HepG2 (cell line): ENCODE data around the gene SLTM. TPM values are rescaled to one million over a fixed set of nuclear protein-coding genes. Genes with fewer than 3 reads are reported as not detected.

ENCODE experiments used
- ATAC-seq: fragments of 200-7000 bp; cut with Tn5 transposase; 3 replicates; pipeline ENCODE4 v1.9.1; 2020; ENCODE audit warnings: mild to moderate bottlenecking, moderate library complexity
- BruUV-seq: library from RNA; stranded (reverse); fragments of 400-500 nt; replicated peaks from 2 replicates; lab custom pipeline; 2021; lab: Mats Ljungman, UMichigan
- CTCF ChIA-PET: fragments of 300-600 bp; formaldehyde crosslinking; extraction: SDS; loops from one replicate; lab custom pipeline; 2021; ENCODE audit warnings: low total read pairs, inconsistent platforms, low intra/inter-chr PET ratio; lab: Yijun Ruan, JAX
- POLR2A ChIA-PET: fragments of 350-600 bp; sonication (Branson Sonifier 250); formaldehyde crosslinking; loops from one replicate; lab custom pipeline; 2020; ENCODE audit warnings: antibody characterized with exemption, inconsistent platforms; lab: Yijun Ruan, JAX
- DNase-seq: peaks from one replicate; pipeline ENCODE4 v3.0.0-alpha.2; 2015; ENCODE audit warnings: low spot score
- FAIRE-seq: peaks from 3 replicates; lab custom pipeline; 2011; peaks lifted over from hg19 to GRCh38; lab: Jason Lieb, UNC
- H2AFZ ChIP-seq: one replicate; pipeline ENCODE4 v1.6.1; 2011; ENCODE audit warnings: low read length, inconsistent platforms
- H3K27ac ChIP-seq: fragments of 300-600 bp; 3 replicates; pipeline ENCODE4 v1.8.0; 2011; ENCODE audit warnings: mixed run types, mild to moderate bottlenecking, mixed read lengths, low read length, inconsistent platforms; ENCODE audit not compliant: insufficient read depth; ENCODE audit errors: extremely low read length
- H3K27me3 ChIP-seq, 2 experiments: fragments of 200-600 bp in 1 of 2; 2 replicates in 1 of 2; 3 replicates in 1 of 2; pipeline versions ENCODE4 v1.6.0 to v1.8.0; 2011; ENCODE audit warnings: low read length in 2 of 2, mild to moderate bottlenecking in 2 of 2, moderate library complexity in 2 of 2, inconsistent platforms in 1 of 2; ENCODE audit not compliant: insufficient read depth in 2 of 2, control insufficient read depth in 1 of 2
- H3K36me3 ChIP-seq, 2 experiments: fragments of 200-600 bp in 1 of 2; replicated peaks in 1 of 2; 2 replicates in 1 of 2; 3 replicates in 1 of 2; pipeline versions ENCODE4 v1.5.1 to v1.8.0; 2011; ENCODE audit warnings: low read length in 2 of 2, inconsistent platforms in 1 of 2; ENCODE audit not compliant: insufficient read depth in 2 of 2, control insufficient read depth in 1 of 2
- H3K4me1 ChIP-seq: 2 replicates; pipeline ENCODE4 v1.5.1; 2012; ENCODE audit warnings: low read length, inconsistent platforms; ENCODE audit not compliant: insufficient read depth
- H3K4me2 ChIP-seq: 2 replicates; pipeline ENCODE4 v1.6.0; 2011; ENCODE audit warnings: low read depth, low read length, inconsistent platforms
- H3K4me3 ChIP-seq, 3 experiments: fragments of 200-600 bp in 1 of 3; sonication (generic), shearing (Covaris generic) in 1 of 3; replicated peaks in 1 of 3; 2 replicates each; pipeline ENCODE4 v1.5.1; 2011 to 2016; ENCODE audit warnings: low read length in 3 of 3, inconsistent platforms in 2 of 3, low read depth in 2 of 3, mild to moderate bottlenecking in 2 of 3, control low read depth in 1 of 3, mixed read lengths in 1 of 3; ENCODE audit not compliant: insufficient read depth in 1 of 3
- H3K79me2 ChIP-seq: one replicate; pipeline ENCODE4 v1.6.1; 2011; ENCODE audit warnings: low read length, inconsistent platforms; ENCODE audit not compliant: insufficient read depth
- H3K9ac ChIP-seq: 2 replicates; pipeline ENCODE4 v1.6.0; 2011; ENCODE audit warnings: mild to moderate bottlenecking, low read depth, low read length, inconsistent platforms; ENCODE audit not compliant: insufficient read depth
- H3K9me3 ChIP-seq: 2 replicates; pipeline ENCODE4 v1.5.1; 2012; ENCODE audit warnings: mild to moderate bottlenecking, low read length
- H4K20me1 ChIP-seq: 2 replicates; pipeline ENCODE4 v1.6.0; 2011; ENCODE audit warnings: inconsistent platforms, mild to moderate bottlenecking, low read length, moderate library complexity; ENCODE audit not compliant: insufficient read depth
- GATA4 ChIP-seq: sonication (generic); IDR thresholded peaks from 2 replicates; pipeline ENCODE4 v1.6.1; 2016; ENCODE audit warnings: antibody characterized with exemption, low read depth, borderline replicate concordance
- GTF3A ChIP-seq: sonication (generic); formaldehyde crosslinking; conservative IDR thresholded peaks from 2 replicates; pipeline ENCODE4 v1.4.0; 2020; ENCODE audit warnings: mild to moderate bottlenecking, missing genetic modification reagents
- HINFP ChIP-seq: sonication (generic); formaldehyde crosslinking; IDR thresholded peaks from 2 replicates; pipeline ENCODE4 v1.4.0; 2020; ENCODE audit warnings: low read depth, mild to moderate bottlenecking, missing genetic modification reagents
- HNRNPH1 ChIP-seq: fragments of 200-400 bp; formaldehyde crosslinking; optimal IDR thresholded peaks from 2 replicates; pipeline ENCODE3; 2017; ENCODE audit warnings: mild to moderate bottlenecking, low read depth, low read length
- MYPOP ChIP-seq: sonication (generic); formaldehyde crosslinking; IDR thresholded peaks from 2 replicates; pipeline ENCODE4 v1.8.1; 2023; ENCODE audit warnings: mild to moderate bottlenecking, moderate library complexity, missing genetic modification reagents
- NCOA5 ChIP-seq: sonication (generic); formaldehyde crosslinking; IDR thresholded peaks from 2 replicates; pipeline ENCODE4 v1.4.0; 2020; ENCODE audit warnings: missing genetic modification reagents
- RCOR2 ChIP-seq: IDR thresholded peaks from 2 replicates; pipeline ENCODE4 v1.6.1; 2016; ENCODE audit warnings: missing biosample characterization, missing genetic modification reagents
- SP4 ChIP-seq: sonication (generic); formaldehyde crosslinking; IDR thresholded peaks from 2 replicates; pipeline ENCODE4 v1.8.1; 2023; ENCODE audit warnings: mild to moderate bottlenecking, missing genetic modification reagents
- TBX3 ChIP-seq: fragments of 450-650 bp; IDR thresholded peaks from 2 replicates; pipeline ENCODE4 v1.6.1; 2017; ENCODE audit warnings: antibody characterized with exemption, mild to moderate bottlenecking, inconsistent platforms, borderline replicate concordance
- TEAD2 ChIP-seq: sonication (generic); formaldehyde crosslinking; IDR thresholded peaks from 2 replicates; pipeline ENCODE4 v1.9.0; 2021; ENCODE audit warnings: missing genetic modification reagents
- THAP8 ChIP-seq: sonication (generic); formaldehyde crosslinking; IDR thresholded peaks from 2 replicates; pipeline ENCODE4 v1.5.1; 2020; ENCODE audit warnings: missing genetic modification reagents, mild to moderate bottlenecking, borderline replicate concordance
- ZBTB8A ChIP-seq: sonication (generic); formaldehyde crosslinking; IDR thresholded peaks from 2 replicates; pipeline ENCODE4 v1.4.0; 2020; ENCODE audit warnings: mild to moderate bottlenecking, low read depth, missing genetic modification reagents, borderline replicate concordance
- ZNF207 ChIP-seq: fragments of 450-650 bp; IDR thresholded peaks from 2 replicates; pipeline ENCODE4 v1.6.1; 2016; ENCODE audit warnings: antibody characterized with exemption, borderline replicate concordance
- in situ Hi-C: cut with HindIII; loops from 2 replicates; pipeline ENCODE4 v1.10.0; 2017; ENCODE audit warnings: low pct_unique_long_range_greater_than_20kb; ENCODE audit not compliant: extremely low pct_ligation_motif_present
- intact Hi-C: fragments of 100-400 bp; cut with micrococcal nuclease; formaldehyde crosslinking; loops from one replicate; pipeline ENCODE4 v1.10.0; 2022; ENCODE audit not compliant: unreplicated experiment
- polyA plus RNA-seq, 8 experiments: library from polyadenylated mRNA; depleted of rRNA in 3 of 8; stranded (reverse) in 7 of 8; unstranded in 1 of 8; fragments of >200 nt; fragmentation: Illumina TruSeq in 4 of 8; extraction: Trizol in 4 of 8; gene quantifications; 2 replicates each; pipeline versions ENCODE4 v1.2.1 to v1.2.3, GENCODE V29; 2011 to 2016; ENCODE audit warnings: low read depth in 4 of 8, missing spikeins in 1 of 8, mixed read lengths in 1 of 8; ENCODE audit not compliant: insufficient read depth in 1 of 8
- total RNA-seq, 5 experiments: library from RNA; depleted of rRNA; stranded (reverse); fragments of >200 nt; fragmentation: Illumina TruSeq; extraction: Trizol; gene quantifications; 2 replicates each; pipeline ENCODE4 v1.2.3, GENCODE V29; 2016; ENCODE audit warnings: low read depth in 1 of 5

SLTM gene
- total and polyA plus RNA-seq, 2 of the 13 experiments (the other 11 are each of a cell fraction or from before 2014, with no cell fraction given): 22.0 to 64.2 TPM

GRCh38 chr15:58952751-58953150 lies 19.3 kb upstream of the SLTM start:
- no peak overlapping the region for H3K9ac ChIP-seq
- ChIA-PET CTCF (no interaction called here), POLR2A (no interaction called here)
- no peaks in the 10 kb centered on the region for H4K20me1 ChIP-seq
- no peaks in the 10 kb centered on the region for H3K79me2 ChIP-seq
- H2AFZ ChIP-seq: no peak overlapping the region
- BruUV-seq: no TSS peak
- H3K27ac ChIP-seq: no peak overlapping the region
- DNase-seq: no peak
- peaks cover 2 to 6% of the 10 kb centered on the region in 2 experiments; a peak in 2 of 5 replicates for H3K27me3 ChIP-seq
- in situ Hi-C loops: loop anchor here (10.0 kb wide), 1 partner anchor 542 kb away; no protein-coding TSS in a partner anchor
- intact Hi-C loops: no loop called here
- no peak for ATAC-seq
- no peak overlapping the region for H3K4me2 ChIP-seq
- H3K4me3 ChIP-seq: no peak overlapping the region
- H3K36me3 ChIP-seq: no peaks in the 10 kb centered on the region
- no peaks in the 10 kb centered on the region for H3K4me1 ChIP-seq
- no peak for TF ChIP-seq RCOR2 (CRISPR knock-in tag)
- TF ChIP-seq GTF3A: no peak
- no peak for TF ChIP-seq GATA4
- no peak for TF ChIP-seq THAP8
- no peak for TF ChIP-seq HNRNPH1
- TF ChIP-seq ZBTB8A (CRISPR knock-in tag): no peak
- no peak for TF ChIP-seq ZNF207
- TF ChIP-seq TBX3: no peak
- TF ChIP-seq HINFP (CRISPR knock-in tag): no peak
- no peak for TF ChIP-seq NCOA5 (CRISPR knock-in tag)
- TF ChIP-seq TEAD2: no peak
- no peak for TF ChIP-seq SP4 (CRISPR knock-in tag)
- no peak for TF ChIP-seq MYPOP
- H3K9me3 ChIP-seq: no peaks in the 10 kb centered on the region
- FAIRE-seq: no peak
